ENCODE measurements around the gene TCTN3.
"Not testable (repeated sequence)": the region's sequence is repeated elsewhere in the genome, so short reads cannot be mapped to it uniquely, and the experiment has no call there.

- not testable (repeated sequence) for TF ChIP-seq POLR2A (IDR thresholded peaks at IDR 0.05; ENCODE audit: borderline replicate concordance, extremely low read depth, insufficient read depth, insufficient read length); CTCF (IDR thresholded peaks at IDR 0.05 in 2 of 3, conservative IDR thresholded peaks at IDR 0.05 in 1 of 3; ENCODE audit: borderline replicate concordance in 1 of 3, insufficient read depth in 1 of 3, low read depth in 2 of 3, low read length in 2 of 3); RAD21 (IDR thresholded peaks at IDR 0.05; ENCODE audit: low read depth); EGR1 (IDR thresholded peaks at IDR 0.05; ENCODE audit: low read depth); CEBPB (IDR thresholded peaks at IDR 0.05; ENCODE audit: low read depth); SRF (IDR thresholded peaks at IDR 0.05; ENCODE audit: low read depth); JUND (IDR thresholded peaks at IDR 0.05)
Measured at GRCh38 chr10:95672641-95673040, 21.1 kb downstream of the TCTN3 start.
